Left forelimb (tissue), 1 donor: Measurements from ENCODE around the gene ZNF132.

Source experiments
- DNase-seq: peaks from one replicate; pipeline ENCODE4 v3.0.0-alpha.2; 2018; ENCODE audit warnings: low spot score

Gene ZNF132

GRCh38 chr19:58386576-58387337 lies 53.2 kb downstream of the ZNF132 start, which contains the start of gene RPS5:
Gene RPS5, plus strand, starts transcription at chr19:58387269. Its CDS starts 869 bp downstream, at chr19:58388138.
- DNase-seq = peak; percentile 96

GRCh38 chr19:58385891-58386575 lies 53.9 kb downstream of the ZNF132 start:
- no peak for DNase-seq

- DNase-seq = peak; percentile 40
Observed at GRCh38 chr19:58385313-58385890, 54.6 kb downstream of the ZNF132 start.

GRCh38 chr19:58382997-58383603 lies 56.9 kb downstream of the ZNF132 start:
- peak; percentile 49 for DNase-seq
